Chondrocyte (in vitro differentiated cells): Measurements from ENCODE around the gene NR2C2. TPM values are rescaled to one million over a fixed set of nuclear protein-coding genes. Genes with fewer than 3 reads are reported as not detected.

Experiments used
- DNase-seq: peaks from one replicate; pipeline ENCODE4 v3.0.0; 2021; ENCODE audit warnings: mixed read lengths, low spot score
- H3K27ac Mint-ChIP-seq: one replicate; pipeline ENCODE4 v1.8.0; 2021; ENCODE audit warnings: mild to moderate bottlenecking, moderate library complexity, mixed read lengths; ENCODE audit not compliant: unreplicated experiment
- H3K27me3 Mint-ChIP-seq: 2 replicates; pipeline ENCODE4 v1.8.0; 2021; ENCODE audit warnings: low read depth, mixed read lengths
- H3K36me3 Mint-ChIP-seq: 2 replicates; pipeline ENCODE4 v1.8.0; 2021; ENCODE audit warnings: low read depth, mixed read lengths
- H3K4me1 Mint-ChIP-seq: 2 replicates; pipeline ENCODE4 v1.8.0; 2021; ENCODE audit warnings: low read depth, mild to moderate bottlenecking, mixed read lengths
- H3K4me3 Mint-ChIP-seq: one replicate; pipeline ENCODE4 v1.8.0; 2021; ENCODE audit warnings: mild to moderate bottlenecking, moderate library complexity, mixed read lengths; ENCODE audit not compliant: unreplicated experiment
- H3K9me3 Mint-ChIP-seq: 2 replicates; pipeline ENCODE4 v1.8.0; 2021; ENCODE audit warnings: low read depth, mixed read lengths
- total RNA-seq: library from RNA; stranded (reverse); gene quantifications from 3 replicates; pipeline ENCODE4 v1.2.1, GENCODE V29; 2021
- TF ChIP-seq, protein P1 (sequence below): fragments of 200-600 bp; sonication (generic); IDR thresholded peaks from 2 replicates; pipeline ENCODE4 v1.5.0; 2021; ENCODE audit warnings: antibody characterized with exemption, mild to moderate bottlenecking, moderate library complexity

NR2C2 gene
- total RNA-seq, 1 donor from 2014 or later = 42.5 TPM

DNA sequence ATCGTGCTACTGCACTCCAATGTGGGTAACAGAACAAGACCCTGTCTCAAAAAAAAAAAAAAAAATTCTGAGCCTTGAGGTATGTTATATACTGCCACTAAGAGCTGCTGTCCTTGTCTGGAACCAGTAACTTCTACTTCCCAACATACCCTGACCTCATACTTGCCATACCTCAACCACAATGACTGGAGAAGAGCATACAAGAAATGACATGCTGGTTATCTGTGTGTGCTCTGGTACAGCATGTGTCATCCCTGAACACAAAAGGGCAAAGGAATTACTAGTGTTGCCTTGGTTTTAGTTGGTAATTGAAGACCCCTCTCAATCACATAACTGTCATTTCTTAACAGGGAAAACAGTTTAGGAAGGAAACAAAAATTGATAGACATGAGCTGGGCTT, 63.3 kb downstream of the NR2C2 start:
- DNase-seq = no peak
- no peak overlapping the region for H3K4me3 Mint-ChIP-seq
- TF ChIP-seq, protein P1, sequence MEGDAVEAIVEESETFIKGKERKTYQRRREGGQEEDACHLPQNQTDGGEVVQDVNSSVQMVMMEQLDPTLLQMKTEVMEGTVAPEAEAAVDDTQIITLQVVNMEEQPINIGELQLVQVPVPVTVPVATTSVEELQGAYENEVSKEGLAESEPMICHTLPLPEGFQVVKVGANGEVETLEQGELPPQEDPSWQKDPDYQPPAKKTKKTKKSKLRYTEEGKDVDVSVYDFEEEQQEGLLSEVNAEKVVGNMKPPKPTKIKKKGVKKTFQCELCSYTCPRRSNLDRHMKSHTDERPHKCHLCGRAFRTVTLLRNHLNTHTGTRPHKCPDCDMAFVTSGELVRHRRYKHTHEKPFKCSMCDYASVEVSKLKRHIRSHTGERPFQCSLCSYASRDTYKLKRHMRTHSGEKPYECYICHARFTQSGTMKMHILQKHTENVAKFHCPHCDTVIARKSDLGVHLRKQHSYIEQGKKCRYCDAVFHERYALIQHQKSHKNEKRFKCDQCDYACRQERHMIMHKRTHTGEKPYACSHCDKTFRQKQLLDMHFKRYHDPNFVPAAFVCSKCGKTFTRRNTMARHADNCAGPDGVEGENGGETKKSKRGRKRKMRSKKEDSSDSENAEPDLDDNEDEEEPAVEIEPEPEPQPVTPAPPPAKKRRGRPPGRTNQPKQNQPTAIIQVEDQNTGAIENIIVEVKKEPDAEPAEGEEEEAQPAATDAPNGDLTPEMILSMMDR = no peak
- H3K27ac Mint-ChIP-seq = no peak overlapping the region
- peaks cover 23% of the 10 kb centered on the region for H3K36me3 Mint-ChIP-seq
- H3K4me1 Mint-ChIP-seq = peaks cover 18% of the 10 kb centered on the region
- H3K27me3 Mint-ChIP-seq = no peaks in the 10 kb centered on the region
- no peaks in the 10 kb centered on the region for H3K9me3 Mint-ChIP-seq

DNA sequence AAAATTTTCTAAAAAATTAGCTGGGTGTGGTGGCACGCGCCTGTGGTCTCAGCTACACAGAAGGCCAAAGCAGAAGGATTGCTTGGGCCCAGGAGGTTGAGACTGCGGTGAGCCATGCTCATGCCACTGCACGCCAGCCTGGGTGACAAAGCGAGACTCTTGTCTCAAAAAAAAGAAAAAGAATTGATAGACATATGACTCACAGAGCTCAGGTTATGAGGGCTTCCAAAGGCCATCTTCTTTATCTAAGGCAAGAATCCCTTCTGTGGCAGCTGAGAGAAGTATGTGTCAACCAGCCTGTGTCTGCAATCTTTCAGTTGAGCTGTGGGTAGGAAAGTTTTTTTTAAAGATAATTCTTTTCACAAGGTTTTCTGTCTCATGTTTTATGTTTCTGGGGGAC, 63.8 kb downstream of the NR2C2 start:
- no peak overlapping the region for H3K4me3 Mint-ChIP-seq
- peaks cover 18% of the 10 kb centered on the region for H3K4me1 Mint-ChIP-seq
- TF ChIP-seq, protein P1 = no peak
- H3K27ac Mint-ChIP-seq = no peak overlapping the region
- no peaks in the 10 kb centered on the region for H3K9me3 Mint-ChIP-seq
- H3K27me3 Mint-ChIP-seq = no peaks in the 10 kb centered on the region
- peaks cover 24% of the 10 kb centered on the region for H3K36me3 Mint-ChIP-seq
- no peak for DNase-seq

DNA sequence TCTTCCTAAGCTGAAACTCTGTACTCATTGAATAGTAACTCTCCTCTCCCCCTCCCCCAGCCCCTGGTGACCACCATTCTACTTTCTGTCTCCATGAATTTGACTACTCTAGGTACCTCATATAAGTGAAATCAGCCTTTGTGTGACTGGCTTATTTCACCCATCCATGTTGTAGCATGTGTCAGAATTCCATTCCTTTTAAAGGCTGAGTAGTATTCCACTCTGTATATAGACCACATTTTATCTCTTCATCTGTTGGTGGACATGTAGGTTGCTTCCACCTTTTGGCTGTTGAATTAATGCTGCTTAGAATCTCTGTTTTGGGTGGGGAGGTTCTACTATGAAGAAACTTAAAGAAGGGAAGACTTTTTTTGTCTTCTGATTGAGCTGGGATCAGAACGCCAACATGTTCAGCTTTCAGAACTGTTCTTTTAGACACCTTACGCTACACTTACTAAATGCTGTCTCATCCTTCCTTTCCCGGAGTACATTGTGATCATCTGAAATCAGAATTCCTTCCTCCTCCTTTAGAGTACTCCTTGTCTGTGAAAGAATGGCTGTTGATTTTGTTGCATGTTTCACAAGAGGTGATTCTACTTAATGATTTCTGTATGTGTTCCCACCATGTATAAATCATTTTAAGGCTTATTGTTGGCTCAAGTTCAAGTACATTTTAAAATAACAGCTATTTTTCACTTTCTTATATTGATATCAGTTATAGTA, 67.4 kb downstream of the NR2C2 start:
- Mint-ChIP-seq H3K4me3 (no peak overlapping the region), H3K4me1 (peaks cover 11% of the 10 kb centered on the region)

GRCh38 chr3:15015456-15015855, 68.1 kb downstream of the NR2C2 start:
- H3K4me1 Mint-ChIP-seq = peaks cover 11% of the 10 kb centered on the region
- H3K4me3 Mint-ChIP-seq = no peak overlapping the region
- peaks cover 34% of the 10 kb centered on the region for H3K36me3 Mint-ChIP-seq
- no peaks in the 10 kb centered on the region for H3K27me3 Mint-ChIP-seq
- TF ChIP-seq, protein P1 = no peak
- H3K27ac Mint-ChIP-seq = no peak overlapping the region
- H3K9me3 Mint-ChIP-seq = no peaks in the 10 kb centered on the region
- no peak for DNase-seq

More for the DNA sequence above, 67.4 kb downstream of the NR2C2 start:
- peaks cover 32% of the 10 kb centered on the region for H3K36me3 Mint-ChIP-seq
- no peaks in the 10 kb centered on the region for H3K27me3 Mint-ChIP-seq
- no peaks in the 10 kb centered on the region for H3K9me3 Mint-ChIP-seq
- TF ChIP-seq, protein P1 = no peak
- no peak for DNase-seq
- no peak overlapping the region for H3K27ac Mint-ChIP-seq

- no peaks in the 10 kb centered on the region for H3K27me3 Mint-ChIP-seq
- DNase-seq = no peak
- H3K27ac Mint-ChIP-seq = no peak overlapping the region
- H3K4me1 Mint-ChIP-seq = peaks cover 11% of the 10 kb centered on the region
- no peak overlapping the region for H3K4me3 Mint-ChIP-seq
- TF ChIP-seq, protein P1 = no peak
- H3K36me3 Mint-ChIP-seq = peaks cover 36% of the 10 kb centered on the region
- no peaks in the 10 kb centered on the region for H3K9me3 Mint-ChIP-seq
Measured at GRCh38 chr3:15017191-15017590, 69.8 kb downstream of the NR2C2 start.
